ENCODE data around the gene AMZ1. TPM values are rescaled to one million over a fixed set of nuclear protein-coding genes. Genes with fewer than 3 reads are reported as not detected.

Gene AMZ1
- total RNA-seq, 2 experiments from 2014 or later = 0.29 to 0.40 TPM

Other genes with a start within 250 kb of the AMZ1 start
- not detected for gene GRIFIN, start 211.8 kb upstream of the AMZ1 start, total RNA-seq
- gene LFNG, start 168.4 kb upstream of the AMZ1 start, total RNA-seq = 100 to 1,000 TPM; 101 to 104 TPM
- gene BRAT1, start 132.7 kb upstream of the AMZ1 start, total RNA-seq = 10 to 100 TPM; 41.5 to 43.5 TPM
- 10 to 100 TPM; 14.9 to 15.2 TPM for gene IQCE, start 129.2 kb upstream of the AMZ1 start, total RNA-seq
- gene TTYH3, start 56.2 kb upstream of the AMZ1 start, total RNA-seq = 10 to 100 TPM; 19.9 to 31.7 TPM
- gene GNA12, start 156.1 kb downstream of the AMZ1 start, total RNA-seq = 10 to 100 TPM; 14.4 to 18.6 TPM

Data from activated CD8-positive, alpha-beta memory T cell treated with anti-CD3 and anti-CD28 coated beads, Interleukin-2, amount 10 ng/mL, durations not matched to agents 7 days and 5 days (primary cell).